GM23248 (cell line): ENCODE measurements around the gene KDM6A.
"Not testable (repeated sequence)": the region's sequence is repeated elsewhere in the genome, so short reads cannot be mapped to it uniquely, and the experiment has no call there.

ENCODE experiments used
- EZH2 ChIP-seq: fragments of 200-600 bp; sonication (generic); IDR thresholded peaks from 2 replicates; pipeline ENCODE4 v1.6.1; 2018; ENCODE audit warnings: antibody characterized with exemption, mild to moderate bottlenecking; ENCODE audit not compliant: insufficient read depth, poor library complexity, severe bottlenecking
- EZH2phosphoT487 ChIP-seq: fragments of 200-600 bp; sonication (generic); IDR thresholded peaks from 2 replicates; pipeline ENCODE4 v1.6.1; 2018; ENCODE audit warnings: antibody characterized with exemption, moderate library complexity, mild to moderate bottlenecking, low read depth; ENCODE audit not compliant: insufficient read depth

GRCh38 chrX:44850891-44851290 lies 22.1 kb upstream of the KDM6A start:
- TF ChIP-seq EZH2, EZH2phosphoT487: not testable (repeated sequence)
